LHCN-M2 (cell line): ENCODE measurements around the gene NANOS1. TPM values are rescaled to one million over a fixed set of nuclear protein-coding genes. Genes with fewer than 3 reads are reported as not detected.
"Not testable (repeated sequence)": the region's sequence is repeated elsewhere in the genome, so short reads cannot be mapped to it uniquely, and the experiment has no call there.

Experiments
- DNase-seq: peaks from one replicate; pipeline ENCODE4 v3.0.0-alpha.2; 2012; ENCODE audit warnings: low read depth
- total RNA-seq: library from RNA; depleted of rRNA; stranded (reverse); fragments of >200 nt; gene quantifications from 2 replicates; pipeline ENCODE4 v1.2.3, GENCODE V29; 2014

NANOS1 gene
- total RNA-seq, 1 experiment from 2014 or later, result 0.98 TPM

DNA sequence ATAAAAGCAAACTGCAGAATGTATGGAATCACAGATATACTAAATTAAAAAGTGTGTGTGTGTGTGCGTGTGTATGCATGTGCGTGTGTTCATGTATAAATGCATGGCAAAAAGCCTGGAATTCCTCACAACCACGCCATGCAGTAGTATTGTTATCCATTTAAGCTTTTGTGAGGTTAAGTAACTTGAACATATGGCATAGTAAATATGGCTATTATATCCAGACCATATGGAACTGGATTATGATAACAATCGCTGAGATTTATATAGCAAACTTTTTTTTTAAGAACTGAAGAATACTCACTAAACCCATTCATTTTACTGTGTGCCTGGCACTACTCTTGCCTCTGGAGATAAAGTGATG lies 22.3 kb upstream of the NANOS1 start:
- DNase-seq, result no peak

DNA sequence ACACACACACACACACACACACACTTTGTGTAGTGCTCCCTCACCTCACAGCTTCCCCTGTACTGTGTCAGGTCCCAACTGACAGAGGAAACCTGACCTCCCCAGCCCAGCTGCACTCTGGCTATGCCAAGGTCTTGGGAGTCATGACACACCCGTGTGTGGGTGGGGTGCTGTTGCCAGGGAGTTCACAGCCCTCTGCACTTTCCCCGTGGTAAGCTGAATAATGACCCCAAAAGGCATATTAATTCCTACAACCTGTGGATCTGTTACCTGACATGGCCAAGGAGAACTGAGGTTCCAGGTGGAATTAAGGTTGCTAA lies 8.9 kb upstream of the NANOS1 start:
- DNase-seq, result peak; percentile 48

DNA sequence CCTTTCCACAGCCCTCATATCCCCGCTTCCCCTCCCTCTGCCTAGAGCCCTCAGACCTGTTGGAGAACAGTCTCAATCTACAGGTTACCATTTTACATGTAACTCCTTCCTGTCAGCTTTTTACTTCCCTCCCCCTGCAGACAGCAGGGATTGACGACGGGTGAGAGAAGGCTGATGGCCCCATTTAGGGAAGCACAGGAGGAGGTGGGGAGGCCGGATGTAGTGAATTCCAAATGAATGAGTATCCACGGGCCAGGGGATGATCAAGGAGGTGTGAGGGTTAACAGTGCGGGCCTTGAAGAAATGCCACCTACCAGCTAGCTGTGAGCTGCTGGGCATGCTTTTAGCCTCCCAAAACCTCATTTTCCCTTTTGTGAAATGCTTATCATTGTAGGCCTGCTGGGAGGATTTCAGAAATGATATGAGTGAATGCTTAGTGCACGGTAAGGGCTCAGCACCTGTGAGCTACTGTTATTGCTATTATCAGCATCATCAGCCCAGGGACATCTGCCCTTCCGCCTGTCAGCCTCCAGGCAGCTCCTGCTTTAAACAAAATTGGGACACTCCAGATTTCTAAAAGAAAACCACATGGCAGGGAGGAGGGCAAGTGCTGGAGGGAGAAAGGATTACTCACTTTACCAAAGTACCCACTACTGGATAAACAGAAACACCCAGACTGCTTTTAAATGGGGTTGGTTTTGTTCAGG lies 6.5 kb upstream of the NANOS1 start:
- DNase-seq, result peak; percentile 75

DNA sequence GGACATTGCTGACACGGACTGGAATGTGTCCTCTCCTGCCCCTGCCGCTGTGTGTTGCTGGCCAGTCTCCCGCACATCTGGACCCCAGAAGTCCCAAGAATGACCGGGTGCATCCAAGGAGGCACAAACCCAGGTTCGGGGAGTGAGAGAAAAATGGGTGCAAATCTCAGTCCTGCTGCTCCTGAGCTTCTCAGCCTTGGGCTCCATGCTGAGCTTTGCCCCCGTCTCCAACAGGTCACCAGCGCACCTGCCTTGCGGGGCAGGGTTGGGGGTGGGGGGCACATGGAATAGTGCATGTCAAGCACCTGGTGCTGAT lies 6.0 kb upstream of the NANOS1 start:
- no peak for DNase-seq

DNA sequence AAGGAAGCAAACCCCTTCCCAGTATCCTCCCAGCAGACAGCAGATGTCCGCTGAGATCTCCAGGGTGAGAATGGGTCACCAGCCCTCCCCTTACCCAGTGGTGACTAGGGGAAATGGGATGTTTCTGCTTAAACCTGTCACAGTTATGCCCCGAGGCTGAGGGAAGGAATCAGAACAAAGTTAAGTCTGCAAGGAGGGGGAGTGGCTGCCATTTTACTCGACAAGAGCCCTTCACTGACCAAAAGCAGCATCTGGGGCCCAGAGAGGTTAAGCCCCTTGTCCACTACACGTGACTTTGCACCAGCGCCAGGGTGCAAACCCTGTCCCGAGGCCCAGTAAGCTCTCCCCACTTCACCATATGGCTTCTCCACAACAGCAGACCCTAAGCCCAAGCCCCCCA lies 4.6 kb upstream of the NANOS1 start:
- DNase-seq, result no peak

DNA sequence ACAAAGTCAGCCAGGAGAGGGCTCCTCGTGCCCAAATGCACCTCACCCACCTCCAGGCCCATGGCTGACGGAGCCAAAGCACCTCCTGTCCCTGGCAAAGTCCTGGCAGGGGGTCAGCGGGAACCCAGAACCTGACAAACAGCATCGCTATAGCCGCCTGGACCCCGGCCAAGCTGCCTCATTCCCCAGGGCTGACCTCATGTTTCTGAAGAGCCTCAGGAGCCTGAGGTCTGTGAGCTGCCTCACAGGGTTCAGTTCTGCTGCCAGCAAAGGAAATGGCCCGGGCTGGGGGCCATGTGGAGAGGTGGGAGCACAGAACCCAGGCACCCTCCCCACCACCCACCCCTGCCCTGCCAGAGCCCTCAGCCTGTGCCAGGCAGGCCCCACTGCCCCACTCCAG lies 4.2 kb upstream of the NANOS1 start:
- DNase-seq, result peak; percentile 35

DNA sequence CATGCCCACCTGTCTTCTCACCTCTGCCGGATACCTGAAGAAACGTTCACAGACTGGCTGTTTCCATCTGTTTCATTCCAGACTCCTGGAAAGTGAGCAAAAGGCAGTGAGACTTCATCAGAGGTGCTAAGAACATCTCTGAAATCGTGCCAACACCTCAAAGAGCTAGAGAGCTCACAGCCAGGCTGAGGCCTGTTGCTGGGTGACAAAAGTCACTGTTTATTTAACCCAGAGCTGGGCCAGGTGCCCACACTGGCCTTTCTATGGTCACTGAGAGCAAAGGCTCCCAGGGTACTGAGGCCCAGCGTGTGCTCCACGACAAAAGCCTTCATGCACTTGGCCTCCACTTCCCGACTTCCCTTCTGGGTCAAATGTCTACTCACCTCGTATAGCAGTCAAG lies 3.7 kb upstream of the NANOS1 start:
- no peak for DNase-seq

DNA sequence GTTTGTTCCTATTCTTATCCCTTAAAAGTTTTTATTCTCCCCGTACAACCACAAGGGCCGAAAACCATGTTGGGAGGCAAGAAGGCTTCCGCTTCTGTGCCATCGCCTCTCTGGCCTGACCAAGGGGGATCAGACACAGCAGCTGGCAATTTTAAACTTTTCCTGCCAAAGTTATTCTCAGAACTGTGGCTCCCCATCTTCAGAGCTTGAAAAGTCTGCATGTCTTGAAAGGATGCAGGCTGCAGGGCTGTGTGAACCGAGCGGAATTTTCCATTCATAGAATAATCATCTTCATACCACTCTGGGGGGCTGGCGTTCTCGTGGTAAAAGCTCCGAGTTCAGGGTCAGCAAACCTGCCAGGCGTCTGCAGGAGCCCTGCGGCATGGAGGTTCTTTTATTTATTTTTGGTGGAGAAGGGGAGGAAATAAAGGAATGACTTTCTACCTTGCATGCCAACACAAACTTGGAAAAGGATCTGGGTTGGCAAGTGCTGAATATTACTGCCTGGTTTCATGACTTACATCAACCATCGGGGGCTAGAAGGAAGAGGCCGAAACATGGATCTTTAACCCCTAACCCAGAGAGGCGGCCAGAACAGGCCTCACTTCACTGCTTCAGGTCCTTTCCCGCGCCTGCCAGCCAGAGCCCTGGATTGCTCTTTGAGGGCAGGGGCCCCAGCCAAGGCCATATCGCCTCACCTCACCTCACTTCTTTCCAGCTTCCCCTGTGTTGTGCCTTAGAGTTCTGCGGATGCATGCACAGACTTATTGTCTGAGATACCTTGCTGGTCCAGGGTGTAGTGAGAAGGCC lies 3.0 kb upstream of the NANOS1 start:
- DNase-seq, result no peak

DNA sequence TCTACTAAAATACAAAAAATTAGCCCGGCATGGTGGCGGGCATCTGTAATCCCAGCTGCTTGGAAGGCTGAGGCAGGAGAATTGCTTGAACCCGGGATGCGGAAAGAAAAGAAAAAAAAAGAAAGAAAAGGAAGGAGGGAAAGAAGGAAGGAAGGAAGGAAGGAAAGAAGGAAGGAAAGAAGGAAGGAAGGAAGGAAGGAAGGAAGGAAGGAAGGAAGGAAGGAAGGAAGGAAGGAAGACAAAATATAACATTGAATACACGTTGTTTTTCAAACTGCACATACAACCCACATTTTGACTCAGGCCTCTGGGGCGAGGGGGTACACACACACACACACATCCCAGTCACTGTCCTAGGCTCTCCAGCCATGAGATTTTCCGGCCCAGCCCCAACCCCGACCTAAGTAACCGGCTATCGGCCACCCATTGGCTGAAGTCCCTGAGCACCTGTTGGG lies 1.0 kb upstream of the NANOS1 start:
- not testable (repeated sequence) for DNase-seq

DNA sequence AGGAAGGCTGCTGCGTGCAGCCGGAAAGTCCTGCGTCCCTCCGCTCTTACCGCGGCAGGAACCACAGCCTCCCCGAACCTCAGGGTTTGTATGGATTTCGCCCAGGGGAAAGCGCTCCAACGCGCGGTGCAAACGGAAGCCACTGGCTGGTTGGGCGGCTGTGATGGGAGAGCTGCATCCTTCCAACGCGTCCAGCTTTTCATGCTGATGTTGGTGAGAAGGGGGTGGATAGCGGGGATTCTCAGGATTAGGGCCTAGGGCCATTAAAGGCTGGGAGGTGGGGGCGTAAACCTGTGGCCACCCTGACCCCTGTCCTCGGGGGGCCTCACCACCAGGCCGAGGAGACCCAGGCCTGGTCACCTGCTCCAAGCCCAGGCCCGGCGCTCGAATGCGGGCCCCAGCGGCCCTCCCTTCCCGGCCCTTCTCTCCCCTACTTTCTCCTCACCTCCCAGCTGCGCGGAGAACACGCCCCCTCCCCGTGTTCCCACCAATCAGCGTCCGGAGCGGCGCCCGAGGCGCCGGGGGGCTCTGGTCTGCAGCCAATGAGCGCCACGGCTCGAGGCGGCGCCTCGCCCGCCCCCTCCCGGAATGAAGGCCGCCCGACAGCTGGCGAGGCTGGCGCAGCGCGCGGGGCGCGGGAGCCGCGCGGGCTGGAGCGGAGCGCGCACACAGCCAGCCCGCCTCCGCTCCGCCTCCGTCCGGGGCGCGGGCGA lies 458 bp upstream of the NANOS1 start:
- DNase-seq, result peak; percentile 75

DNA sequence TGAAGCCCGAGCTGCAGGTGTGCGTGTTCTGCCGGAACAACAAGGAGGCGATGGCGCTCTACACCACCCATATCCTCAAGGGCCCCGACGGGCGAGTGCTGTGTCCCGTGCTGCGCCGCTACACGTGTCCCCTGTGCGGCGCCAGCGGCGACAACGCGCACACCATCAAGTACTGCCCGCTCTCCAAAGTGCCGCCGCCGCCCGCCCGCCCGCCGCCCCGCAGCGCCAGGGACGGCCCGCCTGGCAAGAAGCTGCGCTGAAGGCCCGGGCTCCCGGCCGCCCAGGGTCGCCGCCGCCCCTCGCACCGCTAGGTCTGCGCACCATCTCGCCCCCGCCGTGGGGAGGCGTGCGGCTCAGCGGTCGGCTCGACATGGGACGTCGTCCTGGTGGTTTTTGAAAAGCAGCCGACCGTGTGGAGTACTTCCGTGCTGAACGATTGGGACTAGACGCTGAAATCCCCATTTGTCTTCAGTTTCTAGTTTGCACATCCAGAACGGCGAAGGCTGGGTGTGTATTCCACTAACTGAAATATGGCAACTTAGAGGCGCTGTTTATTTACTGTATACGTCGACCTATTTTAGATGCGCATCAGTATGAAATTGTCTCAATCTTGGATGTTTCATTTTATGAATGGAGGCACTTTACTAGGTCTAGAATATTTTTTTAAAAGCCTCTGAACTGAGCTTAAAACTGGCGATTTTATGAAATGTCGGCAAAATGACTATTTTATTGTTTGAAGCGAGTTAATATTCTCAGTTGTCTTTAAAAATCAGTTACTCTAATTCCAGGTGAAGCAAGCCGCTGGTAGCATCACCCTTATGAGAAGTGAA lies 1.1 kb downstream of the NANOS1 start:
- no peak for DNase-seq

DNA sequence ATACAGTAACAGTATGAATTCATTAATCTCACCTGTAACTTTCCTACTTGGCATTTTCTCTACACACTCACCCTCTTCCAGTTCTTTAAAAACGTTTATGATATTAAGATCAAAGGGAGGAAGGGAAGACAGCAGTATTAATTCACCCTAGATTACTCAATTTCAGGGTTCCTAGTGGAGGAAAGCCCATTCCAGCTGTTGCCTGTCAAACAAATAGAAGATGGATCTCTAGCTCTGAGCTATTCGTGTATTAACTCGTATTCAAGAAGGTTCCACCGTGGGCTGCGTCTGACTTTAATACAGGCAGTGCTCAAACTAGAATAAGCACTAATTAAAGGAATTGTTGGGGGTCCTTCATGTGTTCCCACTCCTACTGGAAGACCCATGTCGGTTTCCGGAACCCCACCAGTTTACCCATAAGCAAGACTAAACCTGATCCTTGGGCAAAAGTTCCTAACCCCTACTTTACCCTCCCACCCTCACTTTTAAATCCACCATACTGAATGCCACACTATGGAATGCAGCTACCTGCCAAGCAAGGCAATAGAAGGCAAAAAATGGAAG lies 2.1 kb downstream of the NANOS1 start:
- DNase-seq, result peak; percentile 64

DNA sequence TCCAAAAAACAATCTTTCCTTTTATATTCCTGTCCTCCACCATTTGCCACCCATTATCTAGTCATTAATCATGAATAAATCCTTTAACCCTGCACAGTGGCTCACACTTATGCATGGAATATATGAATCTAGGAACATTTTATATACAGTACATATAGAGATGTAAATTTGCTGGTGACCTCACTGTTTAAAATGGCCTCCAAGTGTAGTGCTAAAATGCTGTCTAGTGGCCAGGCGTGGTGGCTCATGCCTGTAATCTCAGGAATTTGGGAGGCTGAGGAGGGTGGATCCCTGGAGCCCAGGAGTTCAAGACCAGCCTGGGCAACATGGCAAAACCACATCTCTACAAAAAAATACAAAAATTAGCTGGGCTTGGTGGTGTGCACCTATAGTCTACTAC lies 9.6 kb downstream of the NANOS1 start:
- no peak for DNase-seq

DNA sequence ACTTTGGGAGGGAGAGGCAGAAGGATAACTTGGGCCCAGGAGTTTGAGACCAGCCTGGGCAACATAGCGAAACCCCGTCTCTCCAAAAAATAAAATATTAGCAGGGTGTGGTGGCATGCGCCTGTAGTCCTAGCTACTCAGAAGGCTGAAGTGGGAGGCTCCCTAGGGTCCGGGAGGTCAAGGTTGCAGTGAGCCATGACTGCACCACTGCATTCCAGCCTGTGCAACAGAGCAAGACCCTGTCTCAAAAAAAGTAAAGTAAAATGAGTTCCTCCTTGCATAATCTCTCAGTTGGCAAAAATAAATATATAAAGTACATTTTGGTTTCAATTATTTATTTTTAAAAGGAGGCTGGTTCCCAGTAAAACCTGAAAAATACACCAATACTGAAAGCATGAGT lies 11.8 kb downstream of the NANOS1 start:
- no peak for DNase-seq

DNA sequence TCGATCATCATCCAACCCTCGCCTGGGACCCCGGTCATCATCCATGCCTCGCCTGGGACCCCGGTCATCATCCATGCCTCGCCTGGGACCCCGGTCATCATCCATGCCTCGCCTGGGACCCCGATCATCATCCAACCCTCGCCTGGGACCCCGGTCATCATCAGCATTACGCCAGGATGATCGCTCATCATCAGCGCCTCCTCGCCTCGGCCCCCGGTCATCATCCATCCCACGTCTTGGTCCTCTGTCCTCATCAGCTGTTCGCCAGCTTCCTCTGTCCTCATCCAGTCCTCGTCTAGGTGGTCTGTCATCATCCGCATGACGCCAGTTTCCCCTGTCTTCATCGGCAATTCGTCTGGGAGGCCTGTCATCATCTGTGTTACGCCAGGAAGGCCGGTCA lies 12.7 kb downstream of the NANOS1 start:
- DNase-seq, result no peak

DNA sequence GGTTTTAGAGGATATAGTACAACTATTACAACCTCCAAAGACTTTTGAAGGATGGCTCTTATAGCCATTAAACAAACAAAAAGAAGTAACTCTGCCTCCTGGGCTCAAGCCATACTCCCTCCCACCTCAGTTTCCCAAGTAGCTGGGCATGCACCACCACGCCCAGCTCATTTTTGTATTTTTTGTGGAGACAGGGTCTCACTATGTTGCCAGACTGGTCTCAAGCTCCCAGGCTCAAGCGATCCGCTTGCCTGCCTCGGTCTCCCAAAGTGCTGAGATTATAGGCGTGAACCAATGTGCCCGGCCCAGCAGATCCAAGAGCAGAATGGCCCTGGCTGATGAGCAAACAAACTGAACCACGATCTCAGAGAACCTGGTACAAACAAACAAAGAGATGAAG lies 16.0 kb downstream of the NANOS1 start:
- DNase-seq, result no peak

DNA sequence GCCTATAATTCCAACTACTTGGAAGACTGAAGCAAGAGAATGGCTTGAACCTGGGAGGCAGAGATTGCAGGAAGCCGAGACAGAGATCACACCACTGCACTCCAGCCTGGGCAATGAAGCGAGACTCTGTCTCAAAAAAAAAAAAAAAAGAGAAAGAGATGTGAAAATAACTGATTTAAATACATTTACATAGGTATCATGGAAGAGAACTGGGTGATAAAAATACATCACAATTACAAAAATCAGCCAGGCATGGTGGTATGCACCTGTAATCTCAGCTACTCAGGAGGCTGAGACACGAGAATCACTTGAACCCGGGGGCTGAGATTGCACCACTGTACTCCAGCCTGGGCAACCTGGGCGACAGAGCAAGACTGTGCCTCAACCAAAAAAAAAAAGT lies 19.8 kb downstream of the NANOS1 start:
- no peak for DNase-seq

DNA sequence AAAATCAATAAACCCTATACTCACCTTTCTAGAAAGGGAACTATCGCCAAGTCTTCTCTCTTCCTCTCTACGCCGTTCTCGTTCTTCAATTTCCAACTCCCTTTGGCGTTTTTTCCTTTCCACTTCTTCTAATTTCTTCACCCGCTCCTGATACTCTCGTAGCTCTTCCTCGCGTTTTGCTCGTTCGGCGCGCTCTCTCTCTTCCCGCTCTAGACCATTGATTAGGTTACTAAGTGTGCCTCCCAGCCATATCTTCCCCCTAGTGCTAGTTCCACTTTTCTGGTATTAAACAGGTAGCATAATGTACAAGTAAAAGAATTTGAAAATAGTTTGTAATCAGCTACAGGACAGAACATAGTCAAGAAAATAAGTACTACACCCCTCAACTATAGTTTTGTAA lies 20.3 kb downstream of the NANOS1 start:
- no peak for DNase-seq

DNA sequence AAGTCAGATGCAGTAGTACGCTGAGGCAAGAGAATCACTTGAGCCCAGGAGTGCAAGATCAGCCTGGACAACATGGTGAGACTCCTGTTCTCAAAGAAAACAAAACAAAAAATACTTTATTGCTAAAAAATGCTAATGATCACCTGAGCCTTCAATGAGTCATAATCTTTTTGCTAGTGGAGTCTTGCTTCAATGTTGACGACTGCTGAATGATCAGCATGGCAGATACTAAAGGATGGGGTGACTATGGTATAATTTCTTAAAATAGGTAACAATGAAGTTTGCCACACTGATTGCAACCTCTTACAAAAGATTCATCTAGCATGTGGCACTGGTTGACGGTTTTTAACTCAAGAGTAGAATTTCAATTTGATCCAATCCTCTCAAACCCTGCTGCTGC lies 22.3 kb downstream of the NANOS1 start:
- DNase-seq, result no peak

DNA sequence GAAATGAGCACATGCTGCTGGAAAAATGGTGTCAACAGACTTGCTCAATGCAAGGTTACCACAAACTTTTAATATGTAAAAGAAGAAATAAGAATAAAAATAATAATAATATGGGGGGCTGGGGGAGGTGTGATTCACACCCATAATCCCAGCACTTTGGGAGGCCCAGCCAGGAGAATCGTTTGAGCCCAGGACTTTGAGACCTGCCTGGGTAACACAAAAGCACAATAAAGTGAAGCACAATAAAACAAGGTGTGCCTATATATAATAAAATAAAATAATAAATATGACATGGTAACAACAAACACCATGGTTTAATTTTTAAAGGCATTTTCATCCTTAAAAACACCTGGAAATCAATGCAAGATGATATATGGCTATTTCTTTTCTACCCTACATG lies 26.0 kb downstream of the NANOS1 start:
- DNase-seq, result no peak

DNA sequence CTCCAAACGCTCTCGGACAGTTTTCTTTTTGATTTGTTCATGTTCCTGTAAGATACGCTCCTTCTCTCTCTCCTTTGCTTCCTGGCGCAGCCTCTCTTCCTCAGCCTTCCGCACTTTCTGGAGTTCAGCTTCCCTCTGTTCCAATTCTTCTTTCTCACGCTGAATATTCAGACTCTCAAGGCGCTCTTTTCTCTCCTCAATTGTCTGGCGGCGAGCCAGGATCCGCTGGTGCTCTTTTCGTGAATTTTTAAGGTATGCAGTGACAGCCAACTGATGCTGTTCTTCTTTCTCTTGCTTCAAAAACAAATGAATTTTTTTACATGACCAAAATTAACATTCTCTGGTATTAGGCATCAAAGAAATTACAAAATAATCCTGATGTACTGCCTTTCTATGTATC lies 28.5 kb downstream of the NANOS1 start:
- no peak for DNase-seq

DNA sequence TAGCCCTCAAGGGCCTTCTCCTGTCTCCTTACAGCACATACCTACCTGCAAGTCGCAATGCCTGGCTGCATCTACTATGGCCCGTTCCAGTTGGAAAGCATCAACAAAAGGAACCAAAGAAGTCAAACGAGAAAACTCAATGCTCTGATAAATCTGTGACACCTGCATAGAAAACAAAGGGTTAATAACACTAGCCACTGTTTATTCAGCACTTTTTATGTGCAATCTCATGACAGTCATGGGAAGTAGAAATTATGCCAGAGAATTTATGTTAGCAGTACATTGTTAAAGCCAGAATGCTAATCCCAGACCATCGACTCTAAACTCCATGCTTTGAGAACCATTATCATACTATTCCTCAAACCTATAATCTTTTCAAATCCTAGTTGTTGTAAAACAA lies 30.0 kb downstream of the NANOS1 start:
- no peak for DNase-seq
